Stomach (tissue), 4 donors: ENCODE results near the gene MIPEP.

Experiments
- CTCF ChIP-seq, 7 experiments: fragments of 450-650 bp in 4 of 7; fragments of 200-600 bp in 3 of 7; sonication (generic) in 3 of 7; IDR thresholded peaks; one replicate each; pipeline ENCODE4 v1.5.1; 2016 to 2019; ENCODE audit warnings: antibody characterized with exemption in 7 of 7, control low read depth in 2 of 7, mild to moderate bottlenecking in 1 of 7
- POLR2A ChIP-seq, 4 donors: fragments of 450-650 bp; IDR thresholded peaks; one replicate each; pipeline ENCODE4 v1.6.1; 2016; ENCODE audit warnings: antibody characterized with exemption in 4 of 4, control low read depth in 2 of 4, mild to moderate bottlenecking in 1 of 4, moderate library complexity in 1 of 4
- POLR2AphosphoS5 ChIP-seq, 3 donors: sonication (generic); formaldehyde crosslinking; IDR thresholded peaks; one replicate each; pipeline ENCODE4 v1.6.1; 2016; ENCODE audit warnings: antibody characterized with exemption in 3 of 3

- TF ChIP-seq POLR2A (IDR thresholded peaks at IDR 0.05): no peak
- no peak for TF ChIP-seq CTCF (IDR thresholded peaks at IDR 0.05)
- no peak for TF ChIP-seq POLR2AphosphoS5 (IDR thresholded peaks at IDR 0.05)
Measured at GRCh38 chr13:23828866-23829265, 60.3 kb downstream of the MIPEP start.
